ENCODE measurements around the gene NR2F1-AS1. TPM values are rescaled to one million over a fixed set of nuclear protein-coding genes. Genes with fewer than 3 reads are reported as not detected.

NR2F1-AS1 gene
- polyA plus RNA-seq, 1 donor (not counting 4 experiments of a cell fraction or from before 2014, with no cell fraction given): 0.25 TPM

DNA sequence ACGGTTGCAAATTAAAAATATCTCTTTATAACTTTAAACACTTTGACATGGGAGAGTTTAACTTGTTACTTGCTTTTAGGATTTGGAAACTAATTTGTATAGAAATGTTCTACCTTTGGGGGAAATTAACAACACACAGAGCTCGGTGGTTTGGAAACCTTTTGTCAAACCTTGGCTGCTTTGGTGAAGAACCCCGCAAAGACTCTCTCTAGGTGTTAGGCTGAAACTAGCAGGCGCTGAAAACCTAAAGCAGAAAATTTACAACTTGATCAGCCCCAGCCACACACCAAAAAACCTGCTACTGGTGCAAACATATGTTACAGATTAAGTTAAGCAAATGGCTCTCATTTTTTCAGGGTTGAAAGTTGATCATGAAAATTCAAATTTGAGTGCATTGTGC, 27.8 kb upstream of the NR2F1-AS1 start:
- Histone ChIP-seq H2AFZ (ENCODE audit: control insufficient read depth, low read length) (no peak overlapping the region), H3K27me3 (ENCODE audit: control insufficient read depth, extremely low read depth, insufficient read depth, low read length) (peaks cover 86% of the 10 kb centered on the region), H3K4me1 (ENCODE audit: control insufficient read depth, extremely low read depth, insufficient read depth, low read length) (no peaks in the 10 kb centered on the region), H3K4me2 (ENCODE audit: control insufficient read depth, extremely low read depth, insufficient read depth, low read depth, low read length) (no peak overlapping the region), H3K36me3 (ENCODE audit: control insufficient read depth in 2 of 2, extremely low read depth in 1 of 2, insufficient read depth in 2 of 2, low read length in 2 of 2) (no peaks in the 10 kb centered on the region), H3K4me3 (ENCODE audit: control insufficient read depth in 2 of 3, extremely low read depth in 1 of 3, insufficient read depth in 2 of 3, low read depth in 1 of 3, low read length in 3 of 3) (no peak overlapping the region), H3K27ac (ENCODE audit: control insufficient read depth, insufficient read depth, low read length) (no peak overlapping the region), H3K9me3 (ENCODE audit: control insufficient read depth, low read depth, low read length) (no peaks in the 10 kb centered on the region), H3K9ac (ENCODE audit: control insufficient read depth, extremely low read depth, insufficient read depth, low read length) (no peak overlapping the region), H3K9me1 (ENCODE audit: control insufficient read depth, extremely low read depth, insufficient read depth, low read length) (no peaks in the 10 kb centered on the region), H3K79me2 (ENCODE audit: control insufficient read depth, insufficient read depth, low read length) (no peaks in the 10 kb centered on the region), H4K20me1 (ENCODE audit: control insufficient read depth, extremely low read depth, insufficient read depth, low read length) (peaks cover 5% of the 10 kb centered on the region)
- FAIRE-seq (no peak), DNase-seq (ENCODE audit: low read depth, low spot score) (no peak)
- dilution Hi-C loops (cut with MboI; ENCODE audit: extremely low pct_ligation_motif_present, low sequenced_read_pairs): no loop called here
- no peak for TF ChIP-seq EZH2 (IDR thresholded peaks at IDR 0.05; ENCODE audit: low read length)
- no peak for TF ChIP-seq CTCF (optimal IDR thresholded peaks at IDR 0.05 in 1 of 3, IDR thresholded peaks at IDR 0.05 in 1 of 3, conservative IDR thresholded peaks at IDR 0.05 in 1 of 3; ENCODE audit: extremely low read depth in 1 of 3, insufficient read depth in 2 of 3, low read length in 3 of 3)

GRCh38 chr5:93607367-93608258, 26.6 kb upstream of the NR2F1-AS1 start:
- Histone ChIP-seq H4K20me1 (ENCODE audit: control insufficient read depth, extremely low read depth, insufficient read depth, low read length) (peaks cover 5% of the 10 kb centered on the region), H2AFZ (ENCODE audit: control insufficient read depth, low read length) (no peak overlapping the region), H3K9ac (ENCODE audit: control insufficient read depth, extremely low read depth, insufficient read depth, low read length) (no peak overlapping the region), H3K27me3 (ENCODE audit: control insufficient read depth, extremely low read depth, insufficient read depth, low read length) (peaks cover 93% of the 10 kb centered on the region), H3K4me3 (ENCODE audit: control insufficient read depth in 2 of 3, extremely low read depth in 1 of 3, insufficient read depth in 2 of 3, low read depth in 1 of 3, low read length in 3 of 3) (no peak overlapping the region), H3K79me2 (ENCODE audit: control insufficient read depth, insufficient read depth, low read length) (no peaks in the 10 kb centered on the region), H3K9me1 (ENCODE audit: control insufficient read depth, extremely low read depth, insufficient read depth, low read length) (no peaks in the 10 kb centered on the region), H3K27ac (ENCODE audit: control insufficient read depth, insufficient read depth, low read length) (no peak overlapping the region), H3K4me2 (ENCODE audit: control insufficient read depth, extremely low read depth, insufficient read depth, low read depth, low read length) (peak overlapping the region; percentile 33), H3K4me1 (ENCODE audit: control insufficient read depth, extremely low read depth, insufficient read depth, low read length) (no peaks in the 10 kb centered on the region), H3K36me3 (ENCODE audit: control insufficient read depth in 2 of 2, extremely low read depth in 1 of 2, insufficient read depth in 2 of 2, low read length in 2 of 2) (no peaks in the 10 kb centered on the region), H3K9me3 (ENCODE audit: control insufficient read depth, low read depth, low read length) (no peaks in the 10 kb centered on the region)
- no peak for TF ChIP-seq EZH2 (IDR thresholded peaks at IDR 0.05; ENCODE audit: low read length)
- peak; percentile 37 to 72 (median 44) for TF ChIP-seq CTCF (optimal IDR thresholded peaks at IDR 0.05 in 1 of 3, IDR thresholded peaks at IDR 0.05 in 1 of 3, conservative IDR thresholded peaks at IDR 0.05 in 1 of 3; ENCODE audit: extremely low read depth in 1 of 3, insufficient read depth in 2 of 3, low read length in 3 of 3)
- dilution Hi-C loops (cut with MboI; ENCODE audit: extremely low pct_ligation_motif_present, low sequenced_read_pairs): no loop called here
- DNase-seq (ENCODE audit: low read depth, low spot score) (no peak), FAIRE-seq (peak; percentile 79)

Measured in keratinocyte (primary cell).